IPS-18a (cell line): ENCODE measurements around the gene CLTRN.
"Not testable (repeated sequence)": the region's sequence is repeated elsewhere in the genome, so short reads cannot be mapped to it uniquely, and the experiment has no call there.

Experiments
- H3K27ac ChIP-seq: one replicate; pipeline ENCODE4 v1.5.1; 2013; ENCODE audit warnings: low read length
- H3K27me3 ChIP-seq: one replicate; pipeline ENCODE4 v1.6.1; 2013; ENCODE audit warnings: mild to moderate bottlenecking, low read length; ENCODE audit not compliant: control insufficient read depth, insufficient read depth
- H3K36me3 ChIP-seq: one replicate; pipeline ENCODE4 v1.6.1; 2013; ENCODE audit warnings: low read depth, low read length; ENCODE audit not compliant: control insufficient read depth
- H3K4me1 ChIP-seq: one replicate; pipeline ENCODE4 v1.6.1; 2013; ENCODE audit warnings: low read depth, low read length; ENCODE audit not compliant: control insufficient read depth
- H3K4me3 ChIP-seq: one replicate; pipeline ENCODE4 v1.5.1; 2013; ENCODE audit warnings: low read length
- H3K9ac ChIP-seq: one replicate; pipeline ENCODE4 v1.6.1; 2013; ENCODE audit warnings: mild to moderate bottlenecking, low read length, moderate library complexity
- H3K9me3 ChIP-seq: one replicate; pipeline ENCODE4 v1.6.1; 2013; ENCODE audit warnings: low read depth, low read length; ENCODE audit not compliant: control insufficient read depth

Gene CLTRN

GRCh38 chrX:15664487-15665444 lies at the start of gene CLTRN:
Gene CLTRN (minus strand): TSS chrX:15664805. CDS start chrX:15664775, 30 bp downstream.
- no peaks in the 10 kb centered on the region for H3K36me3 ChIP-seq
- no peaks in the 10 kb centered on the region for H3K9me3 ChIP-seq
- H3K4me3 ChIP-seq: no peak within 1 kb of the TSS
- no peaks in the 10 kb centered on the region for H3K4me1 ChIP-seq
- H3K9ac ChIP-seq: no peak within 1 kb of the TSS
- no peak within 1 kb of the TSS for H3K27ac ChIP-seq
- H3K27me3 ChIP-seq: no peaks in the 10 kb centered on the region

- not testable (repeated sequence) for H3K36me3 ChIP-seq, H3K27me3 ChIP-seq, H3K9ac ChIP-seq, H3K27ac ChIP-seq, H3K4me3 ChIP-seq, H3K9me3 ChIP-seq, H3K4me1 ChIP-seq
Measured at GRCh38 chrX:15704273-15704672, 39.7 kb upstream of the CLTRN start.

- H3K9me3 ChIP-seq, H3K4me1 ChIP-seq, H3K27ac ChIP-seq: not testable (repeated sequence)
Measured at GRCh38 chrX:15703809-15704208, 39.2 kb upstream of the CLTRN start.

GRCh38 chrX:15702488-15703371 lies 38.1 kb upstream of the CLTRN start:
- no peaks in the 10 kb centered on the region for H3K4me1 ChIP-seq
- no peak overlapping the region for H3K27ac ChIP-seq
- no peaks in the 10 kb centered on the region for H3K9me3 ChIP-seq
- peaks cover 11% of the 10 kb centered on the region for H3K36me3 ChIP-seq
- H3K4me3 ChIP-seq: no peak overlapping the region
- no peaks in the 10 kb centered on the region for H3K27me3 ChIP-seq
- no peak overlapping the region for H3K9ac ChIP-seq

More at GRCh38 chrX:15703809-15704208, 39.2 kb upstream of the CLTRN start:
- H3K36me3 ChIP-seq, H3K27me3 ChIP-seq, H3K4me3 ChIP-seq, H3K9ac ChIP-seq: not testable (repeated sequence)

GRCh38 chrX:15696516-15696915 lies 31.9 kb upstream of the CLTRN start:
- H3K4me1 ChIP-seq: no peaks in the 10 kb centered on the region
- no peak overlapping the region for H3K4me3 ChIP-seq
- peaks cover 52% of the 10 kb centered on the region for H3K36me3 ChIP-seq
- no peaks in the 10 kb centered on the region for H3K9me3 ChIP-seq
- H3K27me3 ChIP-seq: no peaks in the 10 kb centered on the region
- no peak overlapping the region for H3K27ac ChIP-seq
- no peak overlapping the region for H3K9ac ChIP-seq

GRCh38 chrX:15694941-15695451 lies 30.4 kb upstream of the CLTRN start:
- no peak overlapping the region for H3K4me3 ChIP-seq
- no peaks in the 10 kb centered on the region for H3K9me3 ChIP-seq
- no peak overlapping the region for H3K27ac ChIP-seq
- H3K4me1 ChIP-seq: no peaks in the 10 kb centered on the region
- H3K27me3 ChIP-seq: no peaks in the 10 kb centered on the region
- no peak overlapping the region for H3K9ac ChIP-seq
- H3K36me3 ChIP-seq: peaks cover 55% of the 10 kb centered on the region

GRCh38 chrX:15686818-15687685 lies 22.4 kb upstream of the CLTRN start:
- no peaks in the 10 kb centered on the region for H3K27me3 ChIP-seq
- H3K4me1 ChIP-seq: peaks cover 4% of the 10 kb centered on the region
- peaks cover 27% of the 10 kb centered on the region for H3K36me3 ChIP-seq
- no peak overlapping the region for H3K9ac ChIP-seq
- H3K9me3 ChIP-seq: no peaks in the 10 kb centered on the region
- no peak overlapping the region for H3K4me3 ChIP-seq
- H3K27ac ChIP-seq: no peak overlapping the region

GRCh38 chrX:15683193-15683592 lies 18.6 kb upstream of the CLTRN start:
- H3K4me1 ChIP-seq: peaks cover 4% of the 10 kb centered on the region
- no peaks in the 10 kb centered on the region for H3K27me3 ChIP-seq
- peaks cover 26% of the 10 kb centered on the region for H3K36me3 ChIP-seq
- no peak overlapping the region for H3K9ac ChIP-seq
- H3K4me3 ChIP-seq: no peak overlapping the region
- H3K27ac ChIP-seq: no peak overlapping the region
- no peaks in the 10 kb centered on the region for H3K9me3 ChIP-seq

- Histone ChIP-seq H3K27ac (no peak overlapping the region), H3K9me3 (no peaks in the 10 kb centered on the region), H3K36me3 (peaks cover 23% of the 10 kb centered on the region), H3K4me3 (no peak overlapping the region), H3K9ac (no peak overlapping the region), H3K4me1 (peaks cover 7% of the 10 kb centered on the region), H3K27me3 (no peaks in the 10 kb centered on the region)
Measured at GRCh38 chrX:15681433-15681832, 16.8 kb upstream of the CLTRN start.

GRCh38 chrX:15680401-15680800 lies 15.8 kb upstream of the CLTRN start:
- Histone ChIP-seq H3K9me3 (no peaks in the 10 kb centered on the region), H3K27me3 (no peaks in the 10 kb centered on the region), H3K27ac (no peak overlapping the region), H3K36me3 (peaks cover 23% of the 10 kb centered on the region), H3K4me1 (peaks cover 7% of the 10 kb centered on the region), H3K9ac (no peak overlapping the region), H3K4me3 (no peak overlapping the region)

- H3K9me3 ChIP-seq: no peaks in the 10 kb centered on the region
- H3K9ac ChIP-seq: no peak overlapping the region
- no peaks in the 10 kb centered on the region for H3K27me3 ChIP-seq
- peaks cover 7% of the 10 kb centered on the region for H3K4me1 ChIP-seq
- H3K36me3 ChIP-seq: peaks cover 23% of the 10 kb centered on the region
- H3K4me3 ChIP-seq: no peak overlapping the region
- H3K27ac ChIP-seq: no peak overlapping the region
Measured at GRCh38 chrX:15679246-15679645, 14.6 kb upstream of the CLTRN start.
